GM18511 (cell line): ENCODE results near the gene ETF1.
"Not testable (repeated sequence)": the region's sequence is repeated elsewhere in the genome, so short reads cannot be mapped to it uniquely, and the experiment has no call there.

Experiments used
- ATAC-seq: cut with Tn5 transposase; IDR thresholded peaks from one replicate; pipeline ENCODE4 v1.9.1; 2021; ENCODE audit warnings: mild to moderate bottlenecking, moderate library complexity; ENCODE audit not compliant: unreplicated experiment

Gene ETF1

DNA sequence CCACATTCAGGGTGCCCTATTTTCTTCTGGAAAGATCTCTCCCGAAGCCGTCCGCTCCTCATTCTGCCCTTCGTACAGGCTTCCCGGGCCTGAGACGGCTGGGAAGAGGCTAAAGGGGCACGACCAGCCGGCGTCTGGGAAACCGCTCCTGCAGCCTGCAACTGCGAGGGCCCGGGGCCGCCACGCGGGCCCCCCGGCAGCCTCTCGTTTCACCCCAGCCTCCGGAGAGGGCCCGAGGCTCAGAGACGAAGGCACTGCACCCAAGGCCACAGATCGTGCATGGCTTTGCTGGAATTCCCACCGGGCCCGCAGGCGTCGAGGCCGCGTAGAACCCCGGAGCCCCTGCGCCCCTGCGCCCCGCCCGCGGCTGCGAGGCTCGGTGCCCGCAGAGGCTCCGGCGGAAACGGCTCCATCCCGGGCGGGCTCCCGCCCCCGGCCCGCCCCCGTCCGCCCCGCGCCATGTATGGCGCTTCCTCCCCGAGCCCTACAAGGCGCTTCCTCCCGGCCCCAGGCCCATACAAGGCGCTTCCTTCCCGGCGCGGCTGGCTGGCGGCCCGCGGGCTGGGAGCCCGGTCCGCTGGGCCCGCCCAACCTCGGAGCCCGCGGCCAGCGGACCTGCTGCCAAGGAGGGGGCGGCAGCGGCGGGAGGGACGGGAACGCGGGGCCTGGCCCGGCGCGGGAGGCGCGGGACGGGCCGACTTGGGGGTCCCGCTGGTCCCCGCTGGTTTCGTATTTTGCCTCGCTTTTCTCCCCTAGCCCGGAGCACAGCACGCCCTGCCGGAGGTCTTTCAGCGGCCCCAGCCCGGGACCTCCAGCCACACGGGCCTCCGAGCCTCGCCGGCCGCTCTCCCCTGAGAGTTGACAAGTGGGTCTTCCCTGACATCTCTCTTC lies 51.1 kb downstream of the ETF1 start:
- ATAC-seq = peak; percentile 99

DNA sequence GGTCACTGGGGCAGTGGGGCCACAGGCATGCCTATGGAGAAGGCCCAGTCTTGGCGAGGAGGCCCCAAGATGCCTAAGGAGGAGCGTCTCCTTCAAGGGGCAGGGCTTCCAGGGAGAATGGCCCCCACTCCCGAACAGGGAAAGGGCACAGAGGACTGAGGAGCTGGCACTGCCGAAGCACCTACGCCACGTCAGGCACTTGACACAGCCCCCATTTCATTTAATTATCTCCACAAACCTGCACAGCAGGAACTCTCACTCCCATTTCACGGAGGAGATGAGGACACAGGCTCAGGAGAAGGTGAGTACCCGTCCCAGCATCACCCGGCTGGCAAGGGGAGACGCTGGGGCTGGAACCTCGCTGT lies 51.8 kb downstream of the ETF1 start:
- no peak for ATAC-seq

- no peak for ATAC-seq
Observed at GRCh38 chr5:138490648-138491283, 52.3 kb downstream of the ETF1 start.

GRCh38 chr5:138489683-138490061 lies 53.4 kb downstream of the ETF1 start:
- ATAC-seq = no peak

GRCh38 chr5:138488481-138488945 lies 54.5 kb downstream of the ETF1 start:
- ATAC-seq = no peak

DNA sequence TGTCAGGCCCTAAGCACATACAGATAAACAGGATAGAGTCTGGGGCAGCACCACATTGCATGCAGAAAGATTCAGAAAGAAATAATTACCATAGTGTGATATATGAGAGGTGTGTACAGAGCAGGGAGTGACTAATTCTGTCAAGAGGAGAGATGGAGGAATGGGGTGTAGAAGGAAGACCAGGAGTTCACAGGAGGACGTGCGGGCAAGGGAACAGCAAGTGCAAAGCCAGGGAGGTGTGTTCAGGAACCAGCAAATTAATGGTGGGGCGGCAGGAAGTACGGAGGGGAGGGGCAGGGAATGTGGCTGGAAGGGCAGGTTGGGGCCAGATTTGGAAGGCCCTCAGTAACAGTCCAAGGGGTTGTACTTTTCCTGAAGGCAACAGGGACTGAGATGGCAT lies 60.4 kb downstream of the ETF1 start:
- no peak for ATAC-seq

GRCh38 chr5:138476918-138477317 lies 66.1 kb downstream of the ETF1 start:
- ATAC-seq = no peak

DNA sequence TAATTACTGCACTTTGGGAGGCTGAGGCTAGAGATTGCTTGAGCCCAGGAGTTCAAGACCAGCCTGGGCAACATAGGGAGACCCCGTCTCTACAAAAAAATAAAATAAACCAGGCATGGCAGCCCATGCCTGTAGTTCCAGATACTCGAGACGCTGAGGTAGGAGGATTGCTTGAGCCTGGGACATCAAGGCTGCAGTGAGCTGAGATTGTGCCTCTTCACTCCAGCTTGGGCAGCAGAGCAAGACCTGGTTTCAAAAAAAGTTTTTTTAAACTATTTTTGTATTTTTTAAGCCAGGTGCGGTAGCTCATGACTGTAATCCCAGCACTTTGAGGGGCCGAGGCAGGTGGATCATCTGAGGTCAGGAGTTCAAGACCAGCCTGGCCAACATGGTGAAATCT lies 69.9 kb downstream of the ETF1 start:
- ATAC-seq = not testable (repeated sequence)

DNA sequence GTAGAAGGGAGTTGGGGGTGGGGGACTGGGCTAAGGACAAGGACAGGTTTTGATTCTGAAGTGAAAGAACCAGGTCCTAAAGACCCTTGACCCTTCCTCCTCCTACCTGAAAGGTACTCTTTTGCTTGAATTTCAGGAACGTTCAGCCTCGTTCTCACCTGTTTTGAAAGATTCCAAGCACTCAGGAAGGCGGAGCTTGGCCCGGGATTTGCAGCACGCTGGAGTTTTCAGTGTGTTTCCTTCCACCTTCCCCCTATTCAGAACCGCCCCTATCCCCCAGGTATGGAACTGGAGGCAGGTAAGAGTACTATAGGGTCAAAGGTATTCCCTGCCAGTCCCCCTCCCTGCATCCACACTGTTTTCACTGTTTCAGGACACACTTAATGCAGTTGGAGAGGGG lies 70.7 kb downstream of the ETF1 start:
- no peak for ATAC-seq

- no peak for ATAC-seq
Observed at GRCh38 chr5:138471052-138471361, 72.0 kb downstream of the ETF1 start.

DNA sequence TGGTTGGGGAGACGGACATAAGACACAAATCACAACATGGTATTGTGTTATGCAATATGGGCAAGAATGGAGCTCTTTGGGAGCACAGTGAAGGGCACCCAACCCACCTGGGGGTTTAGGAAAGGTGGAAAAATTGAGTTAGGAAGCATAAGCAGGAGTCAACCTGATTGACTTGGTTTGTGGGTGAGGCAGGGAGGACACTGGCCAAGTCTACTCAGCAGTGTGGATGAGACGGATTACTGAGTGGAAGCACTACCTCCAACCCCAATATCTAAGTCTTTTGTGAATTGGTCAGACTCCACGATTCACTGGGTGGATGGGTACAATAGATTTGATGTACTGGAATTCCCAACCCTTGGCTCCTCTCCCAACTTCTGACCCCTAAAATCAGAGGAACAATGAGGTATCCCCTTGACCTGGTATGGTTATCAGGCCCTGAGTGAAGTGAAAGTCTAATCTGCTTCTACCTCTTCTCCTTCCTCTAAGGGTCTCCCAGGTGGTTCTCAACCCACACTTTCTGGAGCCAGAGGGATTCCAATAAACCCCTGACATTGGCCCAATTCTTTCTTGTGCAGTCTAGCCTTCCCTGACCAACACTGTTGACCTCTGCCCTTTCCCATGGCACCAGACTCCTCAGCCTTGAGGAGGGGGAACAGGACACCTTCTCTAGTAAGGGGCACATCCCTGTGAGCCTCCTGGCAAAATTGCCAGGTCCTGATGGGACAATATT lies 72.5 kb downstream of the ETF1 start:
- no peak for ATAC-seq

DNA sequence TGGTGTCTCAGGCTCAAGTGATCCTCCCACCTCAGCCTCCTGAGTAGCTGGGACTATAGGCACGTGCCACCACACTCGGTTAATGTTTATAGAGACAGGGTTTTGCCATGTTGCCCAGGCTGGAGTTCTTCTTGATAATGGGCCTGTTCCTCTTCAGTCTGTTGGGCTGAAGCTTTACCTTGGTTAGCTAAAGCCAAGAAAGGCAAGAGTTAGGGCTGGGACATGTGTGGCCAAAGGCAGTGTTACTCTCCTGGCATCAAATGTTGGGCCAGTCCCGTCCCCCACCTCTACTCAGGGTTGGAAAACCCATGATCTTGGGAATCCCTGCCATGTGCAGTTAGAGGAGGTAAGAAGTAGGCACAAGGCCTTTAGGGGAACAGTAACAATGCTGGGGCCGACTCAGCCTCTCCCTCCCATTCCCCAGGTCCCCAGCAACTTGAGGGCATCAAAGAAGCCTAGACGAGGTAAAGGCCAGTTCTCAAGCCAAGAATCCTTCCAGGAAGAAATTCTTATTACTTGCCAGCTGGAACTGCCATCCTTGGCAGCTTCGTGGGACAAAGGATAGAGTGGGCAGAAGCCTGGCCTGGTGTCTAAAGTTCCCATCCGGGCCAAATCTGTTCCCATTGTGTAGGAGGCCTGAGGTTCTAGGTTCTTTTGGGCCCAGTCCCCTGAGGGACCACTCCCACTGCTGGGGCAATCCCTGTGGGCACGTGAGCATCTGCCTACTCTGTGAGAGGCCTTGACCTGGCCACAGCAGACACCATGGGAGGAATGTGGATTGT lies 73.3 kb downstream of the ETF1 start:
- no peak for ATAC-seq

DNA sequence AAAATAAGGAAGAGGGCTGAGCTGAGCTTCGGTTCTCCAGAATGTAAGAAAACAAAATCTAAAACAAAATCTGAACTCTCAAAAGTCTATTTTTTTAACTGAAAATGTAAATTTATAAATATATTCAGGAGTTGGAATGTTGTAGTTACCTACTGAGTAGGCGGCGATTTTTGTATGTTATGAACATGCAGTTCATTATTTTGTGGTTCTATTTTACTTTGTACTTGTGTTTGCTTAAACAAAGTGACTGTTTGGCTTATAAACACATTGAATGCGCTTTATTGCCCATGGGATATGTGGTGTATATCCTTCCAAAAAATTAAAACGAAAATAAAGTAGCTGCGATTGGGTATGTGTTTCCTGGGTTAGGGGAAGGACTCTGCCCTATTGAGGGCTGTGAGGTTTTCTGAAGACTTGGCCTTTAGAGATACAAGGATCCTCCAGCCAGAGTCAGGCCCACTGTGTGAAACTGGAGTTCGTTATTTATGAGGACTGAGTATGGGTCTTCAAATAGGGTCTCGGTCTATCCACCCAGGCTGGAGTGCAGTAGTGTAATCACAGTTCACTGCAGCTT lies 74.0 kb downstream of the ETF1 start:
- no peak for ATAC-seq

DNA sequence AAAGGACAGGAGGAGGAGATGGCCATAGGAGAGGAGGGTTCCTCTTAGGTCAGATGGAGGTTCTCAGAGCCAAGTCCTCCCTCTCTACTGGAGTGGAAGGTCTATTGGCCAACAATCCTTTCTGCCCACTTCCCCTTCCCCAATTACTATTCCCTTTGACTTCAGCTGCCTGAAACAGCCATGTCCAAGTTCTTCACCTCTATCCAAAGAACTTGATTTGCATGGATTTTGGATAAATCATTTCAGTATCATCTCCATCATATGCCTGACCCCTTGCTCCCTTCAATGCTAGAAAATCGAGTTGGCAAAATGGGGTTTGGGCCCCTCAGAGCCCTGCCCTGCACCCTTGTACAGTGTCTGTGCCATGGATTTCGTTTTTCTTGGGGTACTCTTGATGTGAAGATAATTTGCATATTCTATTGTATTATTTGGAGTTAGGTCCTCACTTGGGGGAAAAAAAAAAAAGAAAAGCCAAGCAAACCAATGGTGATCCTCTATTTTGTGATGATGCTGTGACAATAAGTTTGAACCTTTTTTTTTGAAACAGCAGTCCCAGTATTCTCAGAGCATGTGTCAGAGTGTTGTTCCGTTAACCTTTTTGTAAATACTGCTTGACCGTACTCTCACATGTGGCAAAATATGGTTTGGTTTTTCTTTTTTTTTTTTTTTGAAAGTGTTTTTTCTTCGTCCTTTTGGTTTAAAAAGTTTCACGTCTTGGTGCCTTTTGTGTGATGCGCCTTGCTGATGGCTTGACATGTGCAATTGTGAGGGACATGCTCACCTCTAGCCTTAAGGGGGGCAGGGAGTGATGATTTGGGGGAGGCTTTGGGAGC lies 74.7 kb downstream of the ETF1 start:
- no peak for ATAC-seq

- no peak for ATAC-seq
Observed at GRCh38 chr5:138467711-138468132, 75.3 kb downstream of the ETF1 start.

DNA sequence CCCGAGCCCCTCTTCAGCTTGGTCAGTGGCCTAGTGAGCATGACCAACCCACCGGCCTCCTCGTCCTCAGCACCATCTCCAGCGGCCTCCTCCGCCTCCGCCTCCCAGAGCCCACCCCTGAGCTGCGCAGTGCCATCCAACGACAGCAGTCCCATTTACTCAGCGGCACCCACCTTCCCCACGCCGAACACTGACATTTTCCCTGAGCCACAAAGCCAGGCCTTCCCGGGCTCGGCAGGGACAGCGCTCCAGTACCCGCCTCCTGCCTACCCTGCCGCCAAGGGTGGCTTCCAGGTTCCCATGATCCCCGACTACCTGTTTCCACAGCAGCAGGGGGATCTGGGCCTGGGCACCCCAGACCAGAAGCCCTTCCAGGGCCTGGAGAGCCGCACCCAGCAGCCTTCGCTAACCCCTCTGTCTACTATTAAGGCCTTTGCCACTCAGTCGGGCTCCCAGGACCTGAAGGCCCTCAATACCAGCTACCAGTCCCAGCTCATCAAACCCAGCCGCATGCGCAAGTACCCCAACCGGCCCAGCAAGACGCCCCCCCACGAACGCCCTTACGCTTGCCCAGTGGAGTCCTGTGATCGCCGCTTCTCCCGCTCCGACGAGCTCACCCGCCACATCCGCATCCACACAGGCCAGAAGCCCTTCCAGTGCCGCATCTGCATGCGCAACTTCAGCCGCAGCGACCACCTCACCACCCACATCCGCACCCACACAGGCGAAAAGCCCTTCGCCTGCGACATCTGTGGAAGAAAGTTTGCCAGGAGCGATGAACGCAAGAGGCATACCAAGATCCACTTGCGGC lies 75.9 kb downstream of the ETF1 start:
- ATAC-seq = no peak

DNA sequence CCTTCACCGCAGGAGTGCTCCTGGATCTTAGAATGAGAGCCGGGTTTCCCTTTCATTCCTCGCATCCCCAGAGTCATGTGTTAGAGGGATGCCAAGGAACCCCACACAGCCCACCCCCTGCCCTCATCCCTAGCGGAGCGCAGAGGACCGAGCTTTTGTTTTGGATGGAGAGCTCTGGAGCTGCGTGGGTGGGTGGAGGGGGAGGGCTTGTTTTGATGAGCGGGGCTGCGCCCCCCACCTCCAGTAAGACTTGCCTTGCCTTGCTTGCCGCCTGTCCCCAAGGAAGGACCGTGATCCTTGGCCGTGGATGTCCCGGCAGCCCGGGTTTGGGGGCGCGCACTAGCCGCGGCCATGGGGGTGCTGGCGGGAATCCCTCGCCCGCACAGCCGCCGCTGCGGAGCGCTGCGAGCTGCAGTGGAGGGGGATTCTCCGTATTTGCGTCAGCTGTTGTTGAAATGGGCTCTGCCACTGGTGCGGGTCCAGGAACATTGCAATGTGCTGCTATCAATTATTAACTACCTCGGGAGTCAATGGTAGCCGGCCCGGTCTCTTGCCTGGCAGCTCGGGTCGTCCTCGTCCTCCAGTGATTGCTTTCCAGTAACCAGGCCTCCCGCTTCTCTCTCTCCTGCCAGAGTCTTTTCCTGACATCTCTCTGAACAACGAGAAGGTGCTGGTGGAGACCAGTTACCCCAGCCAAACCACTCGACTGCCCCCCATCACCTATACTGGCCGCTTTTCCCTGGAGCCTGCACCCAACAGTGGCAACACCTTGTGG lies 76.7 kb downstream of the ETF1 start:
- ATAC-seq = no peak
